B cell (primary cell): Measurements from ENCODE around the gene CENPN. TPM values are rescaled to one million over a fixed set of nuclear protein-coding genes. Genes with fewer than 3 reads are reported as not detected.

Experiments
- ATAC-seq: fragments of 200-7000 bp; cut with Tn5 transposase; one replicate; pipeline ENCODE4 v1.10.0; 2021; ENCODE audit warnings: low read depth, mild to moderate bottlenecking, moderate number of reproducible peaks, moderate library complexity
- CTCF ChIA-PET: fragments of 350-600 bp; sonication (Branson Sonifier 250); formaldehyde crosslinking; loops from one replicate; lab custom pipeline; 2021; ENCODE audit warnings: antibody characterized with exemption, inconsistent platforms; lab: Charles Lee
- POLR2A ChIA-PET: fragments of 350-600 bp; sonication (Branson Sonifier 250); formaldehyde crosslinking; loops from one replicate; lab custom pipeline; 2021; ENCODE audit warnings: antibody characterized with exemption; lab: Charles Lee
- DNase-seq: peaks from one replicate; pipeline ENCODE4 v3.0.0; 2013
- H2AFZ ChIP-seq: 2 replicates; pipeline ENCODE4 v1.6.1; 2012; ENCODE audit warnings: mild to moderate bottlenecking, low read depth, low read length; ENCODE audit not compliant: insufficient read depth, poor library complexity, severe bottlenecking
- H3K27ac ChIP-seq, 2 donors: 1 replicate in 1 of 2; 2 replicates in 1 of 2; pipeline ENCODE4 v1.5.1; 2012 to 2013; ENCODE audit warnings: low read length in 2 of 2, mild to moderate bottlenecking in 2 of 2, moderate library complexity in 1 of 2
- H3K27me3 ChIP-seq, 4 experiments: fragments of 200-600 bp in 1 of 4; sonication (generic) in 1 of 4; replicated peaks in 1 of 4; 1 replicate in 2 of 4; 2 replicates in 2 of 4; pipeline versions ENCODE4 v1.6.1 to v1.7.0; 2013 to 2016; ENCODE audit warnings: low read length in 3 of 4, mild to moderate bottlenecking in 2 of 4, mixed read lengths in 1 of 4, moderate library complexity in 1 of 4; ENCODE audit not compliant: insufficient read depth in 4 of 4, control insufficient read depth in 3 of 4; ENCODE audit errors: control extremely low read depth in 1 of 4
- H3K36me3 ChIP-seq, 2 experiments: replicated peaks in 1 of 2; 1 replicate in 1 of 2; 2 replicates in 1 of 2; pipeline versions ENCODE4 v1.6.1 to v1.7.1; 2013; ENCODE audit warnings: low read length in 1 of 2; ENCODE audit not compliant: insufficient read depth in 2 of 2, control insufficient read depth in 1 of 2; ENCODE audit errors: control extremely low read depth in 1 of 2, extremely low read depth in 1 of 2
- H3K4me1 ChIP-seq, 2 donors: fragments of 200-600 bp in 1 of 2; sonication (generic) in 1 of 2; 1 replicate in 1 of 2; 2 replicates in 1 of 2; pipeline versions ENCODE4 v1.5.1 to v1.6.1; 2013 to 2017; ENCODE audit warnings: low read length in 2 of 2; ENCODE audit not compliant: control insufficient read depth in 2 of 2, insufficient read depth in 2 of 2
- H3K4me2 ChIP-seq: replicated peaks from 2 replicates; pipeline ENCODE3; 2012; ENCODE audit warnings: mild to moderate bottlenecking, low read depth, low read length; ENCODE audit not compliant: poor library complexity, severe bottlenecking
- H3K4me3 ChIP-seq, 5 experiments: fragments of 200-600 bp in 1 of 5; sonication (generic) in 1 of 5; 1 replicate in 3 of 5; 2 replicates in 2 of 5; pipeline versions ENCODE4 v1.5.1 to v1.7.0; 2011 to 2016; ENCODE audit warnings: low read length in 4 of 5, mild to moderate bottlenecking in 4 of 5, low read depth in 2 of 5, control low read depth in 1 of 5, moderate library complexity in 1 of 5; ENCODE audit not compliant: insufficient read depth in 1 of 5; ENCODE audit errors: control extremely low read depth in 1 of 5, extremely low read depth in 1 of 5
- H3K79me2 ChIP-seq: fragments of 200-600 bp; sonication (generic); one replicate; pipeline ENCODE4 v1.6.0; 2016; ENCODE audit warnings: low read length; ENCODE audit not compliant: control insufficient read depth, insufficient read depth
- H3K9ac ChIP-seq: fragments of 200-600 bp; sonication (generic); 2 replicates; pipeline ENCODE4 v1.6.1; 2017; ENCODE audit warnings: mild to moderate bottlenecking, low read length, moderate library complexity
- H3K9me3 ChIP-seq, 3 donors: one replicate each; pipeline versions ENCODE4 v1.6.1 to v1.7.1; 2013; ENCODE audit warnings: low read length in 2 of 3; ENCODE audit not compliant: control insufficient read depth in 2 of 3, insufficient read depth in 1 of 3; ENCODE audit errors: control extremely low read depth in 1 of 3
- H4K20me1 ChIP-seq: 2 replicates; pipeline ENCODE4 v1.6.0; 2012; ENCODE audit warnings: mild to moderate bottlenecking, low read length; ENCODE audit not compliant: insufficient read depth, control insufficient read depth, poor library complexity, severe bottlenecking
- H3K27ac Mint-ChIP-seq: one replicate; pipeline ENCODE4 v1.8.0; 2021; ENCODE audit warnings: mixed read lengths
- H3K27me3 Mint-ChIP-seq: one replicate; pipeline ENCODE4 v1.8.0; 2021; ENCODE audit warnings: mixed read lengths
- H3K4me1 Mint-ChIP-seq: one replicate; pipeline ENCODE4 v1.8.0; 2021; ENCODE audit warnings: mixed read lengths
- H3K4me3 Mint-ChIP-seq: one replicate; pipeline ENCODE4 v1.8.0; 2021; ENCODE audit warnings: mixed read lengths
- H3K9me3 Mint-ChIP-seq: one replicate; pipeline ENCODE4 v1.8.0; 2022; ENCODE audit warnings: mixed read lengths; ENCODE audit not compliant: insufficient read depth
- EZH2 ChIP-seq: IDR thresholded peaks from 2 replicates; pipeline ENCODE4 v1.6.1; 2012; ENCODE audit warnings: borderline replicate concordance, low read depth, mild to moderate bottlenecking, moderate library complexity, low read length; ENCODE audit not compliant: insufficient read depth, poor library complexity, severe bottlenecking
- WGBS: methylation state at CpG from one replicate; pipeline ENCODE4 v1.1.5; 2013; ENCODE audit warnings: missing lambda C conversion rate; ENCODE audit not compliant: insufficient coverage; 5-methylcytosine and 5-hydroxymethylcytosine counted together
- intact Hi-C: fragments of 100-400 bp; cut with micrococcal nuclease; formaldehyde crosslinking; loops from one replicate; pipeline ENCODE4 v1.10.0; 2022
- polyA plus RNA-seq: library from polyadenylated mRNA; depleted of rRNA; stranded (reverse); fragments of >200 nt; gene quantifications from 2 replicates; pipeline ENCODE4 v1.2.3, GENCODE V29; 2012
- total RNA-seq, 2 donors: library from RNA; stranded (reverse); fragments of 120-200 nt in 1 of 2; gene quantifications; 1 replicate in 1 of 2; 2 replicates in 1 of 2; pipeline versions ENCODE4 v1.2.3 to v1.2.4, GENCODE V29; 2013 to 2022
- TF ChIP-seq, protein P1 (sequence below): fragments of 200-600 bp; IDR thresholded peaks from one replicate; pipeline ENCODE4 v1.8.0; 2022; ENCODE audit warnings: antibody characterized with exemption, mild to moderate bottlenecking

CENPN gene
- total and polyA plus RNA-seq, 2 donors (not counting 1 experiment from before 2014, with no cell fraction given): 3.0 to 4.0 TPM

DNA sequence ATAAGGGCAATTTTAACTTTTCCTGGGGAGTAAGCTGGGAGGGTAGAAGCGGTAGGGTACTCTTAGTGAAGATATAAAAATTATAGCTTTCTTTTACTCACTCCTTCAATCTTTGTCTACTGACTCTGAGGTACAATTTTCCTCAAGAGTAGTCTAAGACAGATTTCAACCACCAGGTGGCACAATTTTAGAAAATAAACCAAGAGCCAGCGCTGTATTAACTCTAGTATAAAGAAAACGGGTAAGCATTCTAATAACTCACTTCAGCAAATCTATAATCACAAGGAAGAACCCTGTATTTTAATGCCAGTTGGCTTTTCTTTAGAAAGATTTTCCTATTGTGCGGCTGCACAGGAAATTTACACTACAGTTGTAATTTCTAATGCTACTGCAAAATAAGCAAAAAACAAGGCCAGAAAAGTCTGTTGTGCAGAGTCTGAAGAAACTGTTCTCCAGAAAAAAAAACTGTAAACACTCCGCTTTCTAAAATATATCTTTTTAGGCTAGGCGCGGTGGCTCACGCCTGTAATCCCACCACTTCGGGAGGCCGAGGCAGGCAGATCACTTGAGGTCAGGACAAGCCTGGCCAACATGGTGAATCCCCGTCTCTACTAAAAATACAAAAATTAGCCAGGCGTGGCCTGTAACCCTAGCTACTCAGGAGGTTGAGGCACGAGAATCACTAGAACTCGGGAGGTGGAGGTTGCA, 2.2 kb upstream of the CENPN start:
- peaks cover 69% of the 10 kb centered on the region for H3K79me2 ChIP-seq
- H3K27me3 ChIP-seq: no peaks in the 10 kb centered on the region
- H3K4me3 ChIP-seq: peak overlapping the region in 4 of 5 experiments; percentile 3 to 48 (median 39)
- no peak overlapping the region for H3K27ac ChIP-seq
- H3K36me3 ChIP-seq: no peaks in the 10 kb centered on the region
- peak overlapping the region; percentile 63 for H3K4me2 ChIP-seq
- 80% methylated on average over 9 of the region's 14 CpGs for WGBS
- peak overlapping the region; percentile 8 for H3K27ac Mint-ChIP-seq
- CTCF ChIA-PET: interaction anchor here (0.7 to 9.4 kb wide), 6 partner anchors 14 to 307 kb away, joined by 4 to 99 read pairs (median 4); partner anchors contain the start of genes ATMIN and C16orf46
- no peaks in the 10 kb centered on the region for H3K9me3 ChIP-seq
- no peaks in the 10 kb centered on the region for H3K9me3 Mint-ChIP-seq
- peak overlapping the region; percentile 46 for H3K9ac ChIP-seq
- DNase-seq (peak; percentile 71), ATAC-seq (no peak)
- peaks cover 51% of the 10 kb centered on the region for H3K4me1 Mint-ChIP-seq
- no peak overlapping the region for H2AFZ ChIP-seq
- no peak for TF ChIP-seq EZH2
- TF ChIP-seq, protein P1, sequence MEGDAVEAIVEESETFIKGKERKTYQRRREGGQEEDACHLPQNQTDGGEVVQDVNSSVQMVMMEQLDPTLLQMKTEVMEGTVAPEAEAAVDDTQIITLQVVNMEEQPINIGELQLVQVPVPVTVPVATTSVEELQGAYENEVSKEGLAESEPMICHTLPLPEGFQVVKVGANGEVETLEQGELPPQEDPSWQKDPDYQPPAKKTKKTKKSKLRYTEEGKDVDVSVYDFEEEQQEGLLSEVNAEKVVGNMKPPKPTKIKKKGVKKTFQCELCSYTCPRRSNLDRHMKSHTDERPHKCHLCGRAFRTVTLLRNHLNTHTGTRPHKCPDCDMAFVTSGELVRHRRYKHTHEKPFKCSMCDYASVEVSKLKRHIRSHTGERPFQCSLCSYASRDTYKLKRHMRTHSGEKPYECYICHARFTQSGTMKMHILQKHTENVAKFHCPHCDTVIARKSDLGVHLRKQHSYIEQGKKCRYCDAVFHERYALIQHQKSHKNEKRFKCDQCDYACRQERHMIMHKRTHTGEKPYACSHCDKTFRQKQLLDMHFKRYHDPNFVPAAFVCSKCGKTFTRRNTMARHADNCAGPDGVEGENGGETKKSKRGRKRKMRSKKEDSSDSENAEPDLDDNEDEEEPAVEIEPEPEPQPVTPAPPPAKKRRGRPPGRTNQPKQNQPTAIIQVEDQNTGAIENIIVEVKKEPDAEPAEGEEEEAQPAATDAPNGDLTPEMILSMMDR: peak; percentile 81
- H4K20me1 ChIP-seq: peaks cover 20% of the 10 kb centered on the region
- no peaks in the 10 kb centered on the region for H3K27me3 Mint-ChIP-seq
- POLR2A ChIA-PET: interaction anchor here (0.6 kb wide), 1 partner anchor 736 kb away, joined by 4 read pairs; no protein-coding TSS in a partner anchor
- intact Hi-C loops: no loop called here
- H3K4me3 Mint-ChIP-seq: peak overlapping the region; percentile 65
- peaks cover 25 to 43% of the 10 kb centered on the region in 2 donors for H3K4me1 ChIP-seq
